Right cardiac atrium (tissue), 5 donors: ENCODE data around the gene GATAD2A. TPM values are rescaled to one million over a fixed set of nuclear protein-coding genes. Genes with fewer than 3 reads are reported as not detected.
A peak's percentile ranks its signal among the peaks of the same experiment; 100 is the strongest.

ENCODE experiments used
- ATAC-seq, 2 donors: fragments of 200-7000 bp; cut with Tn5 transposase; one replicate each; pipeline versions ENCODE4 v1.8.0 to v1.9.1; 2020; ENCODE audit warnings: moderate library complexity in 2 of 2, mild to moderate bottlenecking in 1 of 2
- DNase-seq, 3 donors: peaks; one replicate each; pipeline ENCODE4 v3.0.0-alpha.2; 2020
- H3K27ac ChIP-seq: one replicate; pipeline ENCODE4 v1.5.1; 2013; ENCODE audit warnings: mild to moderate bottlenecking, low read length, control low read depth, moderate library complexity
- H3K27me3 ChIP-seq: one replicate; pipeline ENCODE4 v1.6.1; 2013; ENCODE audit not compliant: control insufficient read depth, insufficient read depth
- H3K4me1 ChIP-seq: one replicate; pipeline ENCODE4 v1.6.1; 2013; ENCODE audit warnings: low read length; ENCODE audit not compliant: control insufficient read depth, insufficient read depth
- H3K4me3 ChIP-seq: one replicate; pipeline ENCODE4 v1.5.1; 2013; ENCODE audit warnings: low read length, control low read depth
- H3K9me3 ChIP-seq: one replicate; pipeline ENCODE4 v1.6.1; 2013; ENCODE audit warnings: low read length; ENCODE audit not compliant: control insufficient read depth
- WGBS: extraction: QIAGEN DNeasy Blood & Tissue Kit; methylation state at CpG from one replicate; pipeline ENCODE4 v1.1.7; 2013; 5-methylcytosine and 5-hydroxymethylcytosine counted together
- intact Hi-C, 4 donors: fragments of 100-400 bp; cut with DNase I; formaldehyde crosslinking; loops; one replicate each; pipeline versions ENCODE4 v1.11.0 to v1.14.0; 2022 to 2023
- polyA plus RNA-seq: library from polyadenylated mRNA; stranded (reverse); fragments of 200-250 nt; gene quantifications from one replicate; pipeline ENCODE4 v1.2.3, GENCODE V29; 2013
- total RNA-seq, 4 donors: library from RNA; stranded (reverse); fragmentation: NEBNext Ultra II Directional; extraction: Animal tissue kit (Norgen Biotek cat#: 25700); gene quantifications; one replicate each; pipeline ENCODE4 v1.2.1, GENCODE V29; 2021
- donor health status: healthy with polysubstance abuse.
- donor health status: DM: no; HTN: yes; CAD: no.
- donor health status: DM: no; HTN: no; CAD: no.
- donor health status: DM: no; HTN: yes; CAD: no; lungs with severe emphysema.
- donor health status: DM: yes; HTN: yes; CAD: no.

GATAD2A gene
- total and polyA plus RNA-seq, 5 donors: 12.2 to 53.9 (median 34.2) TPM

- Histone ChIP-seq H3K27me3 (no peaks in the 10 kb centered on the region), H3K9me3 (no peaks in the 10 kb centered on the region), H3K27ac (no peak overlapping the region), H3K4me1 (no peaks in the 10 kb centered on the region), H3K4me3 (no peak overlapping the region)
- peak in 1 of 3 donors; percentile 56 for DNase-seq
- intact Hi-C loops: no loop called here
- 49% methylated on average over 19 of the region's 19 CpGs for WGBS
- peak; percentile 9 to 37 for ATAC-seq
Observed at GRCh38 chr19:19546751-19547162, 141.3 kb downstream of the GATAD2A start.

DNA sequence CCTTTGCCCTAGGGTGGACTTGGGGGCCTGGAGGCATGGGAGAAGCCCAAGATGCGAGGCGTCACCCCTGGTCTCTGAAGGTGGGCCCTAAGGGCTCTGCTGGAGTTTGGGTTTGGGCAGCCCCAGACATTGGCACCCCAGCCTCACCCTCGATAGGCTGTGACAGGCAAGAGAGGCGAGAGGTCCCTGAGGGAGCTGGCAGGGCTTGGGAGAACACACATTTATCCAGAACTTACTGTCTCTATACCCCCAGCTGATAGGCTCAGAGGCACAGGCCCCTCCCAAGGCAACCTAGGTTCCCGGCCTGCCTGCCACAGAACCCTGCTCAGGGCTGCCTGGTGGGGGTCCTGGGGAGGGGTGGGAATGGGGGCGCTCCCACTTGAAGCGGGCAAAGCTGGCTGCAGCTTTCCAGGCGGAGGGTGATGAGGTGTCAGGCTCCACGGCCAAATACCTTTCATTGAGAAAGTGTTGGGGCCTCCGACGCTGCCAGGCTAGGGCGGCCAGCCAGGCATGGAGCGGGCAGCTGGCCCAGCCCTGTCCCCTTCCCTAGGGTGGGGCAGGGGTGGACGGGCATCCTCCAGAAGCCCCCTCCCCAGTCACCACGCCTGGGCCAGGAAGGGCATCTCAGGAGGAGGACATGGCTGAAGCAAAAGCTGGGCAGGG, 142.3 kb downstream of the GATAD2A start:
- Histone ChIP-seq H3K9me3 (no peaks in the 10 kb centered on the region), H3K27ac (no peak overlapping the region), H3K4me1 (no peaks in the 10 kb centered on the region), H3K27me3 (no peaks in the 10 kb centered on the region), H3K4me3 (no peak overlapping the region)
- ATAC-seq: peak; percentile 57 to 59
- WGBS: 44% methylated on average over 15 of the region's 15 CpGs
- intact Hi-C loops: no loop called here
- DNase-seq: peak in 1 of 3 donors; percentile 44

DNA sequence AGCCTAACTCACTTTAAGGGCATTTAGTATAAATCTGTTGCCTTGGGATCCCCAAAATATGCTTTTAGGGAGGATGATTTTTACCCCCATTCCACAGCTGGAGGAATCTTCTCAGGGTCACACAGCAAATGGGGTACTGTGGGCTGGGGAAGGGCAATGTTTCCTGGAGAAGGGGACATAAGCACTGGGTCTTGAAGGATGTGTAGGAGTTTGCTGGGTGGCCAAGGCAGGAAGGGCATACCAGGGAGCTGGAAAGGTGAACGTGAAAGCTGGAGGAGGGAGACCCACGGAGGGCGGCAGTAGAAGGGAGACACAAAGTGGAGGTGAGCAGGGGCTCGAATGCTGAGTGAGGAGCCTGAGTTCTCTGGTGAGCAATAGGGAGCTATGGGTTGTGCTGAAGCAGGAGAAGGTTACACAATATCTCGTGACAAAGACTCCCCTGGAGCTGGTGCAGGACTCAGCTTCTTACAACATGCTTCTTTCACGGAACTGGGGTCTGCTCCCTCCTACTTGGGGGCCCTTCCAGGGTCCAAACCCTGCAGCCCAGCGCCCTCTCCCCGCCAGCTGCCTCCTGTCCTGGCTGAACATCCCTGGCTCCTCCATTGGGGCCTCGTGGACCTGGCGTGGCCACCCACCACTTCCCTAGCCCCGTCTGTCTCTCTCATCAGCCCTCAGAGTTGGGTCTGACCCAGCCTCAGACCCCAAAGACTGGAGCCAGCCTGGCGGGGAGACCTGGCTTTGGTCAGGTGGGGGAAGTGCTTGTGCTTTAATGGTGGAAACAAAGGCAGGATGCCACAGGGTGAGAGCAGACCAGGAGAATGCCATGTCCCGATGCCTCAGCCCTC, 143.7 kb downstream of the GATAD2A start:
- Histone ChIP-seq H3K27me3 (no peaks in the 10 kb centered on the region), H3K9me3 (no peaks in the 10 kb centered on the region), H3K4me3 (no peak overlapping the region), H3K4me1 (no peaks in the 10 kb centered on the region), H3K27ac (no peak overlapping the region)
- ATAC-seq: no peak
- 67% methylated on average over 13 of the region's 13 CpGs for WGBS
- peak in 1 of 3 donors; percentile 31 for DNase-seq
- intact Hi-C loops: no loop called here

DNA sequence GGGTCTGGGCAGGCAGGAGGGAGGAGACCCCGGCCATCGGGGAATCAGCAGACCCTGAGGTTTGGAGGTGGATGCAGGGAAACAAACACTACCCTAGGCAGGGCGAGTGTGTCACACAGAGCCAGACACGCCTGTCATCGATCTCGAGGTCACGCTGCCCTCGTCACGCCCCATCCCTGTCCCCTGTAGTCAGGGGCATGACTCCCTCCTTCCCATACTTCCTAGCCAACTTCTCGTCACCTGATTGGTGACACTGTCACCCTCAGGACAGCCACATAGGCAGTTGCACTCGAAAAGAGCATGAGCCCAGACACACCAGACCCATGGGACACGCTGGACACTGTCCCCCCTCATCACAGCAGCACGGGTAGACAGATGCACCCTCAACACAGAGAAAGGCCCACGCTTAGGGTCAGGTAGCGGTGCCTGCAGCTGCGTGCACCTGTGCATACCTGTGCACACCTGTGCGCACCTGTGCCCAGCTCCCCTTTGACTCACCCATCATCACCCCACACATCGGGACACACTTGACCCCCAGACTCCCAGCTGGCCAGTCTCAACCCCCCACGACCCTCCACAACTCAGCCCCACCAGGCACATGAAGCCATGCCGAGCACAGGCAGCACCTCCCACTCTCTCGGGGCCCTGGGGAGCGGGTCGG, 144.5 kb downstream of the GATAD2A start:
- ATAC-seq (no peak), DNase-seq (peak in 1 of 3 donors; percentile 34)
- Histone ChIP-seq H3K4me1 (no peaks in the 10 kb centered on the region), H3K27me3 (no peaks in the 10 kb centered on the region), H3K9me3 (no peaks in the 10 kb centered on the region), H3K4me3 (no peak overlapping the region), H3K27ac (no peak overlapping the region)
- intact Hi-C loops: loop anchor here in 1 of 4 donors (5.0 kb wide), 1 partner anchor 87 kb away; no protein-coding TSS in a partner anchor
- 59% methylated on average over 23 of the region's 23 CpGs for whole genome bisulfite sequencing

GRCh38 chr19:19550485-19550929, 145.0 kb downstream of the GATAD2A start:
- WGBS: 42% methylated on average over 8 of the region's 8 CpGs
- H3K4me1 ChIP-seq: no peaks in the 10 kb centered on the region
- no peak overlapping the region for H3K27ac ChIP-seq
- no peak for ATAC-seq
- no peaks in the 10 kb centered on the region for H3K9me3 ChIP-seq
- intact Hi-C loops: loop anchor here in 1 of 4 donors (5.0 kb wide), 1 partner anchor 87 kb away; no protein-coding TSS in a partner anchor
- peak in 1 of 3 donors; percentile 34 for DNase-seq
- H3K4me3 ChIP-seq: no peak overlapping the region
- H3K27me3 ChIP-seq: no peaks in the 10 kb centered on the region

- intact Hi-C loops: loop anchor here in 1 of 4 donors (5.0 kb wide), 1 partner anchor 86 kb away; no protein-coding TSS in a partner anchor
- 72% methylated on average over 10 of the region's 10 CpGs for WGBS
- Histone ChIP-seq H3K4me1 (no peaks in the 10 kb centered on the region), H3K9me3 (no peaks in the 10 kb centered on the region), H3K27ac (no peak overlapping the region), H3K27me3 (no peaks in the 10 kb centered on the region), H3K4me3 (no peak overlapping the region)
- ATAC-seq (no peak), DNase-seq (no peak)
Observed at GRCh38 chr19:19550972-19551852, 145.7 kb downstream of the GATAD2A start.

DNA sequence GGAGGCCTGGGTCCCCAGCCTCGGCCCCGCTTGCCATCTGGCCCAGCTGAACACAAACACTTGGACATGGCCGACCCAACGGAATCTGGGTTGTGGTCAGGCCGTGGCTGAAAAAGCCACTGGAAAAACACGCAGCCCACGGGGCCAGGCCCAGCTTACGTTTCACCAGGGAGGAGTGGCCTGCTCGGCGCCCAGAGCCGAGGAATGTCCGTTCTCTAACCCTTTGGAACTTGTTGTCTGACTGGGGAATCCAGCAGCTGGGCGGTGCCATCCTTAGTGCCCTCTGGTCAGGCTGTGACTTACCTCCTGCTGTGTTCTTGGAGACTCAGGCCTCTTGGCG, 146.3 kb downstream of the GATAD2A start:
- intact Hi-C loops: loop anchor here in 1 of 4 donors (5.0 kb wide), 1 partner anchor 85 kb away; no protein-coding TSS in a partner anchor
- H3K27me3 ChIP-seq: no peaks in the 10 kb centered on the region
- WGBS: 66% methylated on average over 14 of the region's 14 CpGs
- ATAC-seq: no peak
- H3K9me3 ChIP-seq: no peaks in the 10 kb centered on the region
- H3K27ac ChIP-seq: no peak overlapping the region
- H3K4me3 ChIP-seq: no peak overlapping the region
- no peaks in the 10 kb centered on the region for H3K4me1 ChIP-seq
- peak in 1 of 3 donors; percentile 31 for DNase-seq

- ATAC-seq (no peak), DNase-seq (peak in 1 of 3 donors; percentile 43)
- Histone ChIP-seq H3K4me3 (no peak overlapping the region), H3K27me3 (no peaks in the 10 kb centered on the region), H3K4me1 (no peaks in the 10 kb centered on the region), H3K9me3 (no peaks in the 10 kb centered on the region), H3K27ac (no peak overlapping the region)
- intact Hi-C loops: loop anchor here in 1 of 4 donors (5.0 kb wide), 1 partner anchor 85 kb away; no protein-coding TSS in a partner anchor
- WGBS: 48% methylated on average over 6 of the region's 6 CpGs
Observed at GRCh38 chr19:19552798-19553197, 147.3 kb downstream of the GATAD2A start.

- Histone ChIP-seq H3K4me3 (no peak overlapping the region), H3K27ac (no peak overlapping the region), H3K27me3 (no peaks in the 10 kb centered on the region), H3K4me1 (no peaks in the 10 kb centered on the region), H3K9me3 (no peaks in the 10 kb centered on the region)
- WGBS: 90% methylated on average over 10 of the region's 10 CpGs
- DNase-seq: no peak
- intact Hi-C loops: loop anchor here in 1 of 4 donors (5.0 kb wide), 1 partner anchor 84 kb away; no protein-coding TSS in a partner anchor
- no peak for ATAC-seq
Observed at GRCh38 chr19:19553670-19554069, 148.2 kb downstream of the GATAD2A start.
